Large intestine (tissue), 12 donors: ENCODE measurements around the gene LYAR. TPM values are rescaled to one million over a fixed set of nuclear protein-coding genes. Genes with fewer than 3 reads are reported as not detected.

ENCODE experiments used
- DNase-seq, 2 donors: peaks; one replicate each; pipeline versions ENCODE4 v3.0.0 to v3.0.0-alpha.2; 2013
- H3K27ac ChIP-seq: one replicate; pipeline ENCODE4 v1.5.1; 2013; ENCODE audit warnings: low read length
- H3K27me3 ChIP-seq: 2 replicates; pipeline ENCODE4 v1.6.1; 2013; ENCODE audit warnings: low read length; ENCODE audit not compliant: control insufficient read depth, insufficient read depth
- H3K36me3 ChIP-seq: 2 replicates; pipeline ENCODE4 v1.6.1; 2013; ENCODE audit warnings: low read length; ENCODE audit not compliant: control insufficient read depth, insufficient read depth
- H3K4me1 ChIP-seq: one replicate; pipeline ENCODE4 v1.6.1; 2013; ENCODE audit warnings: low read length; ENCODE audit not compliant: control insufficient read depth, insufficient read depth
- H3K4me3 ChIP-seq: one replicate; pipeline ENCODE4 v1.5.1; 2013; ENCODE audit warnings: low read length
- H3K9me3 ChIP-seq: one replicate; pipeline ENCODE4 v1.6.1; 2013; ENCODE audit warnings: mild to moderate bottlenecking, low read depth, low read length, moderate library complexity; ENCODE audit not compliant: control insufficient read depth
- WGBS: methylation state at CpG from one replicate; pipeline ENCODE4 v1.1.5; 2013; ENCODE audit warnings: low lambda C conversion rate; ENCODE audit not compliant: insufficient coverage; 5-methylcytosine and 5-hydroxymethylcytosine counted together
- long read RNA-seq, 11 donors: transcript quantifications; one replicate each; lab custom pipeline, GENCODE V29; 2026
- polyA plus RNA-seq: library from polyadenylated mRNA; unstranded; fragments of 120-200 nt; gene quantifications from one replicate; pipeline ENCODE4 v1.2.1, GENCODE V29; 2013

LYAR gene
- 16.8 TPM for polyA plus RNA-seq
- long read RNA-seq, donor 1, partial matches to known transcripts: 0 of 2 reads
- long read RNA-seq, donor 1, other reads (novel, unspliced or antisense): 0 of 2 reads
- long read RNA-seq, donor 2, partial matches to known transcripts: 0 of 2 reads
- long read RNA-seq, donor 2, other reads (novel, unspliced or antisense): 0 of 2 reads
- long read RNA-seq, donor 3: 0 reads
- long read RNA-seq, donor 4: 0 reads
- long read RNA-seq, donor 5, partial matches to known transcripts: 0 of 3 reads
- long read RNA-seq, donor 5, other reads (novel, unspliced or antisense): 0 of 3 reads
- long read RNA-seq, donor 6, partial matches to known transcripts: 0 of 1 reads
- long read RNA-seq, donor 6, other reads (novel, unspliced or antisense): 0 of 1 reads
- long read RNA-seq, donor 7, partial matches to known transcripts: 0 of 1 reads
- long read RNA-seq, donor 7, other reads (novel, unspliced or antisense): 0 of 1 reads
- long read RNA-seq, donor 8, partial matches to known transcripts: 0 of 6 reads
- long read RNA-seq, donor 8, other reads (novel, unspliced or antisense): 0 of 6 reads
- long read RNA-seq, donor 9, partial matches to known transcripts: 0 of 1 reads
- long read RNA-seq, donor 9, other reads (novel, unspliced or antisense): 0 of 1 reads
- long read RNA-seq, donor 10, partial matches to known transcripts: 0 of 3 reads
- long read RNA-seq, donor 10, other reads (novel, unspliced or antisense): 0 of 3 reads
- long read RNA-seq, donor 11, partial matches to known transcripts: 0 of 1 reads
- long read RNA-seq, donor 11, other reads (novel, unspliced or antisense): 0 of 1 reads

GRCh38 chr4:4289941-4290850, at the start of gene LYAR, which contains the start of gene ZBTB49:
TSS of gene LYAR (minus strand) at chr4:4290154. CDS start at chr4:4283742, 6,412 bp downstream.
TSS of gene ZBTB49 (plus strand) at chr4:4290251. CDS start at chr4:4299946, 9,695 bp downstream.
- Histone ChIP-seq H3K4me3 (peak within 1 kb of the TSS; percentile 93), H3K27ac (peak within 1 kb of the TSS; percentile 84), H3K27me3 (no peaks in the 10 kb centered on the region), H3K4me1 (peaks cover 10% of the 10 kb centered on the region), H3K9me3 (no peaks in the 10 kb centered on the region), H3K36me3 (peaks cover 6% of the 10 kb centered on the region)
- peak; percentile 95 to 96 for DNase-seq
- WGBS: no CpG with 5 or more reads among the region's 77 CpGs

GRCh38 chr4:4339504-4340085, 49.6 kb upstream of the LYAR start:
- no peaks in the 10 kb centered on the region for H3K36me3 ChIP-seq
- H3K27me3 ChIP-seq: peaks cover 5% of the 10 kb centered on the region
- no peak overlapping the region for H3K27ac ChIP-seq
- peak in 1 of 2 donors; percentile 14 for DNase-seq
- no peaks in the 10 kb centered on the region for H3K4me1 ChIP-seq
- 25% methylated on average over 2 of the region's 21 CpGs for WGBS
- H3K4me3 ChIP-seq: no peak overlapping the region
- no peaks in the 10 kb centered on the region for H3K9me3 ChIP-seq

- no peak overlapping the region for H3K27ac ChIP-seq
- DNase-seq: no peak
- no peak overlapping the region for H3K4me3 ChIP-seq
- 76% methylated on average over 3 of the region's 11 CpGs for WGBS
- no peaks in the 10 kb centered on the region for H3K9me3 ChIP-seq
- no peaks in the 10 kb centered on the region for H3K36me3 ChIP-seq
- H3K4me1 ChIP-seq: no peaks in the 10 kb centered on the region
- H3K27me3 ChIP-seq: peaks cover 5% of the 10 kb centered on the region
Measured at GRCh38 chr4:4338210-4339001, 48.5 kb upstream of the LYAR start.

- H3K27me3 ChIP-seq: peaks cover 4% of the 10 kb centered on the region
- no peaks in the 10 kb centered on the region for H3K4me1 ChIP-seq
- no peak overlapping the region for H3K27ac ChIP-seq
- no peak overlapping the region for H3K4me3 ChIP-seq
- DNase-seq: peak; percentile 35 to 36
- H3K36me3 ChIP-seq: no peaks in the 10 kb centered on the region
- H3K9me3 ChIP-seq: peaks cover 3% of the 10 kb centered on the region
- no CpG with 5 or more reads among the region's 21 CpGs for WGBS
Measured at GRCh38 chr4:4334798-4335520, 45.0 kb upstream of the LYAR start.

GRCh38 chr4:4333265-4333706, 43.3 kb upstream of the LYAR start:
- H3K4me3 ChIP-seq: no peak overlapping the region
- H3K36me3 ChIP-seq: no peaks in the 10 kb centered on the region
- H3K9me3 ChIP-seq: peaks cover 3% of the 10 kb centered on the region
- H3K27me3 ChIP-seq: no peaks in the 10 kb centered on the region
- 50% methylated on average over 2 of the region's 11 CpGs for WGBS
- H3K27ac ChIP-seq: no peak overlapping the region
- DNase-seq: peak; percentile 15 to 37
- no peaks in the 10 kb centered on the region for H3K4me1 ChIP-seq

- no CpG with 5 or more reads among the region's 3 CpGs for WGBS
- Histone ChIP-seq H3K36me3 (no peaks in the 10 kb centered on the region), H3K4me1 (no peaks in the 10 kb centered on the region), H3K9me3 (peaks cover 3% of the 10 kb centered on the region), H3K27ac (no peak overlapping the region), H3K4me3 (no peak overlapping the region), H3K27me3 (no peaks in the 10 kb centered on the region)
- no peak for DNase-seq
Measured at GRCh38 chr4:4332529-4332928, 42.6 kb upstream of the LYAR start.

GRCh38 chr4:4330794-4331193, 40.8 kb upstream of the LYAR start:
- Histone ChIP-seq H3K9me3 (peaks cover 3% of the 10 kb centered on the region), H3K36me3 (no peaks in the 10 kb centered on the region), H3K27ac (no peak overlapping the region), H3K4me3 (no peak overlapping the region), H3K4me1 (no peaks in the 10 kb centered on the region), H3K27me3 (no peaks in the 10 kb centered on the region)
- no CpG with 5 or more reads among the region's 5 CpGs for WGBS
- no peak for DNase-seq

GRCh38 chr4:4329496-4329895, 39.5 kb upstream of the LYAR start:
- Histone ChIP-seq H3K9me3 (peaks cover 3% of the 10 kb centered on the region), H3K27ac (no peak overlapping the region), H3K4me3 (no peak overlapping the region), H3K27me3 (no peaks in the 10 kb centered on the region), H3K36me3 (no peaks in the 10 kb centered on the region), H3K4me1 (no peaks in the 10 kb centered on the region)
- DNase-seq: no peak
- WGBS: 100% methylated on average over 2 of the region's 10 CpGs

- DNase-seq: no peak
- Histone ChIP-seq H3K4me1 (no peaks in the 10 kb centered on the region), H3K4me3 (no peak overlapping the region), H3K27me3 (no peaks in the 10 kb centered on the region), H3K9me3 (peaks cover 3% of the 10 kb centered on the region), H3K27ac (no peak overlapping the region), H3K36me3 (no peaks in the 10 kb centered on the region)
- WGBS: no CpG with 5 or more reads among the region's 4 CpGs
Measured at GRCh38 chr4:4328840-4329239, 38.9 kb upstream of the LYAR start.
